Measurements from ENCODE around the gene CCDC88B.
"Not testable (repeated sequence)": the region's sequence is repeated elsewhere in the genome, so short reads cannot be mapped to it uniquely, and the experiment has no call there.

Gene CCDC88B

DNA sequence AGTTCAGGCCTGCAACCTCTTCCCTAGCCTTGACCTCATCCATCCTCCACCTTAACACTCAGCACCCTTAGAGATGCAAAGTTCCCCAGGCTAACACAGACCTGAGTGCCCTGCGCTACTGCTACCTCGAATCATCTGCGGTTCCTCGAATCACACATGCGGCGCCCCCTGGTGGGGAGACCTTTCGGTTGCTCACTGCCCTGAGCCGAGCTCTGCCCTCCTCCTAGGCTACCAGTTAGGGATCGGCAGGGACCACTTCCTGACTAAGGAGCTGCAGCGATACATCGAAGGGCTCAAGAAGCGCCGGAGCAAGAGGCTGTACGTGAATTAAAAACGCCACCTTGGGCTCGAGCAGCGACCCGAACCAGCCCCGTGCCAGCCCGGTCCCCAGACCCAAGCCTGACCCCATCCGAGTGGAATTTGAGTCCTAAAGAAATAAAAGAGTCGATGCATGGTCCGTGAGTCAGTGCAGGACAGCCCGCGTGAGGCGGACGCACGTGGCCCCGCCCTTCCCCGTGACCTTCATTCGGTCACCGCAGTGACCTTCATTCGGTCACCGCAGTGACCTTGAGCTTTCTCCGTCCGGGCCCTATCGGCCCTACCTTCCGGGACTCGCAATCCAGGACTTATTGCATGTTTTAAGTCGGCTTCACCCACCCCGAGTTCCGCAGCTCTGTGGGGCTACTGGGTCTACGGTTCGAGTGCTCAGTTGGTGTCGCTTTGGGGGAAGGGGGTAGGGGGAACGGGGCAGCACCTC is 35.5 kb upstream of the CCDC88B start:
- no peak for FAIRE-seq

DNA sequence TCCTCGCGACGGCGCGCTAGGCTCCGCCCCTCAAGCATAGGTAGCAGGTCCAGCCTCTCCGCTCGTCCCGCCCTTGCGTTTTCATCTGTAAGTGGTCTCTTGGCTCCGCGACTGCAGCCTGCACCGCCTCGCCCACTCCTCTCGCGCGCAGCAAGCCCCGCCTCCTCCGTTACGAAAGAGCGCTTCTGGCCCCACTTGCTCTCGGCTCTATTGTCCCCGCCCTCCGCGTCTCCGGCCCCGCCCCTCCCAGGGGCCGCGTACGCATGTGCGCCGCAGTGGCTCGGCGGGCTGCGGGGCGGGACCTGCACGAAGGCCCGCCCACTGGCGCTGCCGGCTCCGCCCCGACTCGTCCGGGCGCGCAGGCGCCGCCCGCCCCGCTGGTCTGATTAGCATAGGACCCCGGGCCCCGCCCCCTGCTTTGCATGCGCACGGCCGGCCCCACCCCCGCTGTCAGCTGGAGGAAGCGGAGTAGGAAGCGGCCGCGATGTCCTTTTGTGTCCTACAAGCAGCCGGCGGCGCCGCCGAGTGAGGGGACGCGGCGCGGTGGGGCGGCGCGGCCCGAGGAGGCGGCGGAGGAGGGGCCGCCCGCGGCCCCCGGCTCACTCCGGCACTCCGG is 34.8 kb upstream of the CCDC88B start, which contains the start of gene ESRRA:
TSS of gene ESRRA (plus strand) at position 450 of the 616 bp plus-strand sequence. CDS start 1,656 bp downstream, outside the sequence.
- no peak for FAIRE-seq

DNA sequence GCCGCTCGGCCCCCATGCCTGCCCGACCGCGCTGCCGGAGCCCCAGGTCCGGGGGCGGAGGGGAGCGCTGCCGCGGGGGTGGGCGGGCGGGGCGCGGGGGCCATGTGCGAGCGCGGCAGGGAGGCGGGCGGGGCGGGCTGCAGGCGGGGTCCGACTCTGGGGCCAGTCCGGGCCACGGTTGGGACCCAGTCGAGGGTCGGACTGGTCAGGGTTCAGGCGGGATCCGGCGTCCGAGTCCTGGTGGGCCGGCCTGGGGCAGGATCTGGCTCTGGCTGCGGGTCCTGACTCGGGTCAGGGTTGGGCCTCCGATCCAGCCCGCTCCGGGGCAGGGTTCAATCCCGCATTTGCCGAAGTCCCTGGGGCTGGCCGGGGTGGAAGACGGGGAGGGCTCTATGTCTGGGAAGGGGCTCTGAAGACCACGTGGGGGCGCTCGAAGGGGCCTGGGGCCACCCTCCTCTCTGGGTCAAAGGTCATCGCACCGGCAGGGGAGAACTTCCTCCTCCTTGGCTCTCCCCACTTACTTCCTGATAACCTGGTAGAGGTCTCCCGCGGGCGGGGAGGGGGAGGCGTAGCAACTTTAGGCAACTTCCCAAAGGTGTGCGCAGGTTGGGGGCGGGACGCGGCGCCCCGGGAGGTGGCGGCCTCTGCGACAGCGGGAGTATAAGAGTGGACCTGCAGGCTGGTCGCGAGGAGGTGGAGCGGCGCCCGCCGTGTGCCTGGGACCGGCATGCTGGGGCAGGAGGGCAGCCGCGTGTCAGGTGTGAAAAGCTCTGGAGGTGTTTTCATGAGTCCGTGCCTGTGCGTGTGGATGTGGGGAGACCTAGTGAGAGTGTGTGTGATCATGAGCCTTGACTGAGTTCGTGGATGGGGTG is 34.1 kb upstream of the CCDC88B start:
- no peak for FAIRE-seq

DNA sequence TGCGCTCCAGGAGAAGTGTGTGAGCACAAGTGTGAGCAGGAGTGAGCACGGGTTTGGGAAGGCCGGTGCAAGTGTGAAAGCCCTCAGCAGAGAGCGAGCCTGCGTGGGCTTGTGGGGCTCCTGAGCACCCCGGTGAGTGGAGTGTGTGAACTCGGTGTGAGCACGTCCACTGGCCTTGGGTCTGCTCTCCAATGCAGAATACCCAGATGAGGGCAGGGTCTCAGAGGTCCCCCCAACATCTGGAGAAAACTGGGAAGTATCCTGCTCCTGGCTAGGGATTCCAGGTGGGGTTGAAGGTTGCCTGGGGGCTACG is 33.5 kb upstream of the CCDC88B start:
- no peak for FAIRE-seq

DNA sequence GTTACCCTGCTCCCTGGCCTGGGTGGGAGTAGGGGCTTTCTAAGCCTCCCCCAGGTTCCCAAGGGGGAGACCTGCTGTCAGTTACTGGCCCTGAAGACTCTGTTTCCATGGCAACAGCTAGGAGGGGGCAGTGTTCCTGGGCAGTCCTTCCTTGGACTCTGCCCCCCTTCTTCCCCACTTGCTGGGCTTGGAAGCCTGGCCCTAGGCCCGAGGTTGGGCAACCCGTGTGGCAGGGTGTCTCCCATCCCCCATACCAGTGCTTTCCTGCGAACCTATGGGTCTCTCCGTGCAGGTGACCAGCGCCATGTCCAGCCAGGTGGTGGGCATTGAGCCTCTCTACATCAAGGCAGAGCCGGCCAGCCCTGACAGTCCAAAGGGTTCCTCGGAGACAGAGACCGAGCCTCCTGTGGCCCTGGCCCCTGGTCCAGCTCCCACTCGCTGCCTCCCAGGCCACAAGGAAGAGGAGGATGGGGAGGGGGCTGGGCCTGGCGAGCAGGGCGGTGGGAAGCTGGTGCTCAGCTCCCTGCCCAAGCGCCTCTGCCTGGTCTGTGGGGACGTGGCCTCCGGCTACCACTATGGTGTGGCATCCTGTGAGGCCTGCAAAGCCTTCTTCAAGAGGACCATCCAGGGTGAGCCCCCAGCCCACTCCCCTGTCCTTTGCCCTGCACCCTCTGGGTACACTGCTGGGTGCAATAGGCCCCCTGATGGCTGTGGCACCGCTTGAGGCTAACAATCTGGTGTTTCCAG is 33.0 kb upstream of the CCDC88B start:
- FAIRE-seq, result no peak

DNA sequence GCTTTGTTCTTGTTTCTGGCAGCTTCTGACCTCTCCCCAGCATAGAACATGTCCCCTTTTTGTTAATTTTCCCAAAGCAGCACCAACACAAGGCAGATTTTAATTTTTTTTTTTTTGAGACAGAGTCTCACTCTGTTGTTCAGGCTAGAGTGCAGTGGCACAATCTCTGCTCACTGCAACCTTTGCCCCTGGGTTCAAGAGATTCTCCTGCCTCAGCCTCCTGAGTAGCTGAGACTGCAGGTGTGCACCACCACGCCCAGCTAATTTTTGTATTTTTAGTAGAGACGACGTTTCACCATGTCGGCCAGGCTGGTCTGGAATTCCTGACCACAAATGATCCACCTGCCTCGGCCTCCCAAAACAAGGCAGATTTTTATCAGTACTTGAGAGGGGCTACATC is 32.2 kb upstream of the CCDC88B start:
- not testable (repeated sequence) for FAIRE-seq

DNA sequence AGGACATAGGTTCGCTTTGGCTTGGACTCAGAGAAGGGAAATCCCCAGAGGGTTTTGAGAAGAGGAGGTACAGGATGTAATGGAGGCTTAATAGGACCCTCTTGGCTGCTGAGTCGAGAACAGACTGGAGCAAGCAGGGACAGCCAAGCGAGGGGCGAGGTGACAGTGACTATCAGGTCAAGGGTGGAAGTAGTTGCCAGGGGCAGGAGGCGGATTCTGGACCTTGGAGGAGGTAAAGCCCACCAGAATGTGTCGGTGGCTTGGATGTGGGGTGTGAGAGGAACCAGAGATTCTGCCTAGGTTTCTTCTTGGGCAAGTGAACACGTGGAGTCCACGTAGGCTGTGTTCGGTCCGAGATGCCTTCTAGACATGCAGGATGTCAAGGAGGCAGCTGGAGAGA is 27.1 kb upstream of the CCDC88B start:
- no peak for FAIRE-seq

DNA sequence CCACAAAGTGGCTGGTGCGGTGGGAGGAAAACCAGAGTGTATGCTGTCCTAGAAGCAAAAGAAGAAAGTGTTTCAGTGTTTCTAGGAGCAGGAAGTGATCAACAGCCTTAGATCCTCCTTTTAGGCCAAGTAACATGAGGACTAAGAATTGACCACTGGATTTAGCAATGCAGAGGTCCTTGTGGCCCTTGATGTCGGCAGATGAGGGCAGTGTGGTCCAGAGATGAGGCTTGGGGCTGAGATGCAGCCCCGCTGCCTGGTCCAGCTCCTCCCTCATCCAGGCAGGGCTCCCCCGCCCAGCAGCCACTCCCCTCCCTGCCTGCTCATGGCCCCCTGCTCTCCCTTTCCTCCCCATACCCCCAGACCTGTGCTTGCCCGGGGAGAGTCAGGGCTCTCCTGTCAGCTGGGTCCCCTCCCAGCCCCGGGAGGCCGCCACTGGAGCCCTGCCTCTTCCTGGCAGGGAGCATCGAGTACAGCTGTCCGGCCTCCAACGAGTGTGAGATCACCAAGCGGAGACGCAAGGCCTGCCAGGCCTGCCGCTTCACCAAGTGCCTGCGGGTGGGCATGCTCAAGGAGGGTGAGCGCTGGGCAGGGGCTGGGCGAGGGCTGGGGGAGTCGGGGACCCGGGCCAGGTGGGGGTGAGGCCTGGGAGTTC is 26.4 kb upstream of the CCDC88B start:
- no peak for FAIRE-seq

DNA sequence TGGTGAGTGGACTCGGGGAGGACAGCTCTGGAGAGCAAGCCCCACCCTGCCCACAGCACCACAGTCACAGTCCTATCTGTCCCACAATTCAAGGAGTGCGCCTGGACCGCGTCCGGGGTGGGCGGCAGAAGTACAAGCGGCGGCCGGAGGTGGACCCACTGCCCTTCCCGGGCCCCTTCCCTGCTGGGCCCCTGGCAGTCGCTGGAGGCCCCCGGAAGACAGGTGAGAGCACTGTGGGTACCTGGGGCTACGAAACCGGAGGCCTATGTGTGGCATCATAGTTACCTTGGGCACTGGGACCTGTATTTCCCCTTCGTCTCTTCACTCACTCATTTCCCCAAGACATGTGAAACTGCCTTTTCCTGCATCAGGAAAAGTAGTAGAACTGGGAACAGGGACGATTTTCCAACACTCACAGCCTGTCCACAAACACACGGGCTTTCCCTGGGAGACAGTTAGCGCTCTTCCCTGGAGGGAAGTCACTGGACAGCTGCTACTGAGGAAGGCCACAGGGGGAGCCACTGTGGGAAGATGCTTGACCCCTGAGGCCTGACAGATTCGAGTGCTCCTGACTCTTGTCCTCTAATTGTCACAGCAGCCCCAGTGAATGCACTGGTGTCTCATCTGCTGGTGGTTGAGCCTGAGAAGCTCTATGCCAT is 25.7 kb upstream of the CCDC88B start:
- FAIRE-seq, result no peak

DNA sequence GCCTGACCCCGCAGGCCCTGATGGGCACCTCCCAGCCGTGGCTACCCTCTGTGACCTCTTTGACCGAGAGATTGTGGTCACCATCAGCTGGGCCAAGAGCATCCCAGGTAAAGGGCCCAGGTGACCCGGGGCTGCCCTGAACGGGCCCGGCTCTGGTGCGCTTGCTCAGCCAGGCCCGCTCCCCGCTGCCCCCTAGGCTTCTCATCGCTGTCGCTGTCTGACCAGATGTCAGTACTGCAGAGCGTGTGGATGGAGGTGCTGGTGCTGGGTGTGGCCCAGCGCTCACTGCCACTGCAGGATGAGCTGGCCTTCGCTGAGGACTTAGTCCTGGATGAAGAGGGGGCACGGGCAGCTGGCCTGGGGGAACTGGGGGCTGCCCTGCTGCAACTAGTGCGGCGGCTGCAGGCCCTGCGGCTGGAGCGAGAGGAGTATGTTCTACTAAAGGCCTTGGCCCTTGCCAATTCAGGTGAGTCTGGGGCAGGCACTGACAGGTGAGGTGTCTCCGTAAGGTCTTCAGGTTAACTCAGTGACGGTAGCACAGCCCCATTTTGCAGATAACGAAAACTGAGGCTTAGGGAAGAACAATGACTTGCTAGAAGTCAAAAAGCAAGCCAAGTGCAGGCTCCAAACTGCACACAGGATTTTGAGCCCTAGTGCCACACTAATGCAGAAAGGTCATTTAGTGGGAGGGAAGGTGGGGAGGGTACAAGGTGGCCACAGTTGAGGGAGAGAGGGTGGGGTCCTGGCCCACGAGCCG is 25.0 kb upstream of the CCDC88B start:
- FAIRE-seq, result no peak

DNA sequence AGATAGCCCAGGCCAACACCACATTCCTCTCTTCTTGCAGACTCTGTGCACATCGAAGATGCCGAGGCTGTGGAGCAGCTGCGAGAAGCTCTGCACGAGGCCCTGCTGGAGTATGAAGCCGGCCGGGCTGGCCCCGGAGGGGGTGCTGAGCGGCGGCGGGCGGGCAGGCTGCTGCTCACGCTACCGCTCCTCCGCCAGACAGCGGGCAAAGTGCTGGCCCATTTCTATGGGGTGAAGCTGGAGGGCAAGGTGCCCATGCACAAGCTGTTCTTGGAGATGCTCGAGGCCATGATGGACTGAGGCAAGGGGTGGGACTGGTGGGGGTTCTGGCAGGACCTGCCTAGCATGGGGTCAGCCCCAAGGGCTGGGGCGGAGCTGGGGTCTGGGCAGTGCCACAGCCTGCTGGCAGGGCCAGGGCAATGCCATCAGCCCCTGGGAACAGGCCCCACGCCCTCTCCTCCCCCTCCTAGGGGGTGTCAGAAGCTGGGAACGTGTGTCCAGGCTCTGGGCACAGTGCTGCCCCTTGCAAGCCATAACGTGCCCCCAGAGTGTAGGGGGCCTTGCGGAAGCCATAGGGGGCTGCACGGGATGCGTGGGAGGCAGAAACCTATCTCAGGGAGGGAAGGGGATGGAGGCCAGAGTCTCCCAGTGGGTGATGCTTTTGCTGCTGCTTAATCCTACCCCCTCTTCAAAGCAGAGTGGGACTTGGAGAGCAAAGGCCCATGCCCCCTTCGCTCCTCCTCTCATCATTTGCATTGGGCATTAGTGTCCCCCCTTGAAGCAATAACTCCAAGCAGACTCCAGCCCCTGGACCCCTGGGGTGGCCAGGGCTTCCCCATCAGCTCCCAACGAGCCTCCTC is 24.1 kb upstream of the CCDC88B start:
- not testable (repeated sequence) for FAIRE-seq

DNA sequence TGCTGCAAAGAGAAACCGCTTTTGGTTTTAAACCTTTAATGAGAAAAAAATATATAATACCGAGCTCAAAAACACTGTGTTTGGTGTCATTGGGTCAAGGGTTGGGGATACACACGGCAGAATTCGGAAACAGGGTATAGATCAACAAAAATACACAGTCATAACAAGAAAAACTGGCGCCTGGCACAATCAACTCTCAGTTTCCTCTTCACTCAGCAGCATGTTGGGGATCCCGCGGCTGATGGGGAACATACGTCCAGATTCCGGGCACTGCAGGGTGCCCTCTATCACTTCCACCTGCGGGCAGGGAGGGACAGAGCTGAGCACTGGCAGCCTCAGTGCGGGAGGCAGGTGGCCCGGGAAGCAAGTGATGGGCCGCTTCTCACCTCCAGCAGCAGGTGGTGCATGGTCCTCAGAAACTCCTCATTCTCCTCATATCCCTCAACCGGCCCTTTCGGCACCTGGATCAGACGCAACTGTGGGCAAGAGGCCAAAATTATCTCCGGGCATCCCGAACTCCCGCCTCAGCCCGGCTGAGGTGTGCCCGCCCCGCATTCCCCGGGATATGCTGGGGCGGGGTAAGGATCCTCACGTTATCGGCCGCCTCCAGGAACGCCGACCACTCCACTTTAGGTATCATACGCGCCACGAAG is 23.2 kb upstream of the CCDC88B start:
- FAIRE-seq, result no peak

DNA sequence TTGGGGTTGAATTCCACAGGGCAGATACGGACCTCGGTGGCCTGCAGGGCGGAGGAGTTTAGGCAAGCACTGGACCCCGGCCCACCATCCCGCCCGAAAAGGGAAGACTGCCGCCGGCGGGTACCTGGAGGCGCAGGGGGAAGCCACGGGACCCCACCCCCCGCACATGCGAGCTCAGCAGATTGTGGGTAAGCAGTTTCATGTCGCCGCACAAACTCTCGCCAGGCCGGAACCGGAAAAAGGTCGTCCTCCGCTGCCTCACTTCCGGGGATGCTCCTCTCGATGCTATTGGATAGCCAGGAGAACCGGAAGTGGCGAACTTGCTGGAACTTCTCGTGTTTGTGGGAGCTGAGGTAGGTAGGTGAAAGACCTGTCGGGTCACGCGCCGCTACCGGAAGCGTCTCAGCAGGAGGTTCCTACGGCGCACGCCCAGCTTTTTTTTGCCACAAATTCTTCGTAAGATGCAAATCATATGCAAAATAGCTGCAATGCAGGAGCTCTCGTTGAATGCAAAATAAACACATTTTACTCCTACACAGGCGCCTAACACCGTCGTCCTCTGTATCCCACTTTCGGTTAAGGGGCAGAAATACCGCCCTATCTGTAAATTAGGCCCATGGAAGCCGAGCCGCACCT is 22.6 kb upstream of the CCDC88B start, which contains the start of gene TRMT112:
TSS of gene TRMT112 (minus strand) at position 235 of the 636 bp plus-strand sequence. CDS start at position 202, 33 bp downstream.
- FAIRE-seq, result peak; percentile 91

DNA sequence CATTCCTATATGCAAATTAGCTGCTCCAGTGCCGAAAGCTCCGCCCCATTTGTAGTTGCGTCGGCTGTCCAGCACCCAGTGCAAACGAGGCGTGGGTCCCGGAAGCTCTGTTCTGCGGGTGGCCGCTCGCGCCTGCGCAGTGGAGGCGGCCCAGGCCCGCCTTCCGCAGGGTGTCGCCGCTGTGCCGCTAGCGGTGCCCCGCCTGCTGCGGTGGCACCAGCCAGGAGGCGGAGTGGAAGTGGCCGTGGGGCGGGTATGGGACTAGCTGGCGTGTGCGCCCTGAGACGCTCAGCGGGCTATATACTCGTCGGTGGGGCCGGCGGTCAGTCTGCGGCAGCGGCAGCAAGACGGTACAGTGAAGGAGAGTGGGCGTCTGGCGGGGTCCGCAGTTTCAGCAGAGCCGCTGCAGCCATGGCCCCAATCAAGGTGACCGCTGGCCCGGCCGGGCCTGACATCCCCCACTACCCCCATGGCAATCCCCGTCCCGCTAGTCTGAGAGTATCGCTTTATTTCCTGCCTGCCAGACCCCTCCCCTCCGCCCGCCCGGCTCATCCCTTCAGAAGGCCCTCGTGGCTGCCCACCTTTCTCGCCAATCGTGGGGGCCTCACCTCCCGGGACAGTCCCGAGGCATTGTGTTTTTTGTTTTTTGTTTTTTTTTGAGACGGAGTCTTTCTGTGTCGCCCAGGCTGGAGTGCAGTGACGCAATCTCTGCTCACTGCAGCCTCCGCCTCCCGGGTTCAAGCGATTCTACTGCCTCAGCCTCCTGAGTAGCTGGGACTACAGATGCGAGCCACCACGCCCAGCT is 21.8 kb upstream of the CCDC88B start, which contains the start of gene PRDX5:
TSS of gene PRDX5 (plus strand) at position 161 of the 805 bp plus-strand sequence. CDS start at position 256, 95 bp downstream.
- peak; percentile 15 for FAIRE-seq

DNA sequence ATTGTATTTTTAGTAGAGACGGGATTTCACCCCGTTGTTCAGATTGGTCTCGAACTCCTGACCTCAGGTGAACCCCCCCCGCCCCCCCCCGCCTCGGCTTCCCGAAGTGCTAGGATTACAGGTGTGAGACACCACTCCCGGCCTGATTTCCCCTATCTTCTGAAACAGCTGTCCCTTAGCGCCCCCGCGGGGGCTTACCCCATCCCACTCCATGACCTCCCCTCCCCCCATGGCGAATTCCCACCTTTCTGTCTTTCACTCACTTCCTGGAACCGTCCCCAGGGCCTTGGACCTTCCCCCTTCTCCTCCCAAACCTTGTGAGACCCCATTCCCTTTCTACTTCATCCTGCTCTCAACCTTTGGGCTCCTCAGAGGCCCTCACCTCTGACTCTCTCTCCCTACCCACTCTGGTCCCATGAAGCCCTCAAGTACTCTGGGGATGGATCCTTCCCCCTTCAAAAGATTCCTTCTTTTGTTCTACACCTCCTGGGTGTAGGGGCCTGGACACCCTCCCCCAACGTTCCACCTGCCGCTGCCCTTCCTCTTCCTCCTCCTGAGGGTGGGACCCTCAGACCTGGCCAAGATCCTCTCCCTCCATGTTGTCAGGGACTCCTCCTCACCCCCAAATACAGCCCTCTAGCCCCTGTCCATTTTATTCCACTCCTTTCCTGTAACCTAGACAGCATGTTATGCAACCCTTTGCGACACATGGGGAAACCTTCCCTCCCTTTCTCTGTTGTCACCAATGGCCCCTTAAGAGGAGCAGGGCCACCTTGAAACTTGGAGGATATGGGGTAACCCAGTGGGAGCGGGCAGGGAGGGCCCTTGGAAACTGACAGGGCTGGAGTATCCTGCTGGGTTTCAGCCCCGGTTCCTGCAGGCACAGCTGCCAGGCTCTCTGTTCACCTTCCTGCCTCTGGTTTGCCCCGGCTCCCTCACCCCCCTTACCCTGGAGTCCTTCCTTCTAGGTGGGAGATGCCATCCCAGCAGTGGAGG is 20.9 kb upstream of the CCDC88B start:
- no peak for FAIRE-seq

DNA sequence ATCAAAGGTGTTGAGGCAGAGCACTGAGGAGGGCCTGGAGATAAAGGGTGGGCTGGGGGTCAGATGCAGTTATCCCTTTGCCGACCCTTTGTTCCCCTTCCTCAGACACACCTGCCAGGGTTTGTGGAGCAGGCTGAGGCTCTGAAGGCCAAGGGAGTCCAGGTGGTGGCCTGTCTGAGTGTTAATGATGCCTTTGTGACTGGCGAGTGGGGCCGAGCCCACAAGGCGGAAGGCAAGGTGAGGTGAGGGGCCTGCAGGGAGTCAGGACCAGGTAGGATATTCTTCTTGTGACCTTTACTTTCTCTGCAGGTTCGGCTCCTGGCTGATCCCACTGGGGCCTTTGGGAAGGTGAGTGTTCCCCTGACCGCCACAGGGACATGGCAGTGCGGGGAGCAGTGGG is 19.4 kb upstream of the CCDC88B start:
- FAIRE-seq, result no peak

All from endometrium (tissue), 2 donors.